ENCODE data around the gene CBFB. TPM values are rescaled to one million over a fixed set of nuclear protein-coding genes. Genes with fewer than 3 reads are reported as not detected.
"Not testable (repeated sequence)": the region's sequence is repeated elsewhere in the genome, so short reads cannot be mapped to it uniquely, and the experiment has no call there.

The CBFB gene
- total RNA-seq, 4 donors from 2014 or later = 26.0 to 59.3 (median 41.9) TPM

- DNase-seq = no peak
- peaks cover 0 to 17% (median 2%) of the 10 kb centered on the region in 3 donors for H3K4me1 ChIP-seq
- intact Hi-C loops (cut with DNase I) = no loop called here
- no peaks in the 10 kb centered on the region for H3K9me3 ChIP-seq
- H3K4me3 ChIP-seq = no peak overlapping the region
- H3K27me3 ChIP-seq = no peaks in the 10 kb centered on the region
- no peak overlapping the region for H3K27ac ChIP-seq
- WGBS, 2 donors = 71 to 96% methylated on average over 2 of the region's 2 CpGs
- peaks cover 0 to 60% (median 6%) of the 10 kb centered on the region in 3 donors for H3K36me3 ChIP-seq
- TF ChIP-seq, protein P1, sequence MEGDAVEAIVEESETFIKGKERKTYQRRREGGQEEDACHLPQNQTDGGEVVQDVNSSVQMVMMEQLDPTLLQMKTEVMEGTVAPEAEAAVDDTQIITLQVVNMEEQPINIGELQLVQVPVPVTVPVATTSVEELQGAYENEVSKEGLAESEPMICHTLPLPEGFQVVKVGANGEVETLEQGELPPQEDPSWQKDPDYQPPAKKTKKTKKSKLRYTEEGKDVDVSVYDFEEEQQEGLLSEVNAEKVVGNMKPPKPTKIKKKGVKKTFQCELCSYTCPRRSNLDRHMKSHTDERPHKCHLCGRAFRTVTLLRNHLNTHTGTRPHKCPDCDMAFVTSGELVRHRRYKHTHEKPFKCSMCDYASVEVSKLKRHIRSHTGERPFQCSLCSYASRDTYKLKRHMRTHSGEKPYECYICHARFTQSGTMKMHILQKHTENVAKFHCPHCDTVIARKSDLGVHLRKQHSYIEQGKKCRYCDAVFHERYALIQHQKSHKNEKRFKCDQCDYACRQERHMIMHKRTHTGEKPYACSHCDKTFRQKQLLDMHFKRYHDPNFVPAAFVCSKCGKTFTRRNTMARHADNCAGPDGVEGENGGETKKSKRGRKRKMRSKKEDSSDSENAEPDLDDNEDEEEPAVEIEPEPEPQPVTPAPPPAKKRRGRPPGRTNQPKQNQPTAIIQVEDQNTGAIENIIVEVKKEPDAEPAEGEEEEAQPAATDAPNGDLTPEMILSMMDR (IDR thresholded peaks at IDR 0.05) = no peak
- no peak for TF ChIP-seq POLR2A (IDR thresholded peaks at IDR 0.05)
Observed at GRCh38 chr16:67040906-67041305, 12.0 kb downstream of the CBFB start.

DNA sequence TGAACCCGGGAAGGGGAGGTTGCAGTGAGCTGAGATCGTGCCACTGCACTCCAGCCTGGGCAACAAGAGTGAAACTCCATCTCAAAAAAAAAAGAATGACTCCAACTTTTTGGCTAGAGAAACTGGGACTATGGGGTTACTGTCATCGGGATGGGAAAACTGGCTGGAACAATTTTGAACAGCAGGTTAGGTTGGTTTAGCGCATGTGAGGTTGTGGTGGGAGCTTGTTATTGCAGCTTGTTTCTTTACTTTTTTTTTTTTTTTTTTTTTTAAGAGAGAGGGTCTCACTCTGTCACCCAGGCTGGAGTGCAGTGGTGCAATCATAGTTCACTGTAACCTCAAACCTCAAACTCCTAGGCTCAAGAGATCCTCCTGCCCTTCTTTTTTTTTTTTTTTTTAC is 12.6 kb downstream of the CBFB start:
- intact Hi-C loops (cut with DNase I); H3K9me3 ChIP-seq; H3K4me3 ChIP-seq; DNase-seq; H3K27ac ChIP-seq; H3K27me3 ChIP-seq: not testable (repeated sequence)
- H3K4me1 ChIP-seq = peaks cover 0 to 11% (median under 1%) of the 10 kb centered on the region in 3 donors
- peaks cover 0 to 65% (median 6%) of the 10 kb centered on the region in 3 donors for H3K36me3 ChIP-seq
- 82 to 84% methylated on average over 4 of the region's 4 CpGs for WGBS, 2 donors

- WGBS, 2 donors = 83 to 100% methylated on average over 1 of the region's 1 CpG
- Histone ChIP-seq H3K4me1 (peaks cover 0 to 7% (median 0%) of the 10 kb centered on the region in 3 donors), H3K27ac (no peak overlapping the region), H3K4me3 (no peak overlapping the region), H3K27me3 (no peaks in the 10 kb centered on the region), H3K36me3 (peaks cover 0 to 67% (median 0%) of the 10 kb centered on the region in 3 donors), H3K9me3 (no peaks in the 10 kb centered on the region)
- TF ChIP-seq POLR2A (IDR thresholded peaks at IDR 0.05) = no peak
- TF ChIP-seq, protein P1 (IDR thresholded peaks at IDR 0.05) = no peak
- no peak for DNase-seq
- intact Hi-C loops (cut with DNase I) = no loop called here
Observed at GRCh38 chr16:67043420-67043819, 14.5 kb downstream of the CBFB start.

- peaks cover 0 to 10% (median 0%) of the 10 kb centered on the region in 3 donors for H3K4me1 ChIP-seq
- no peak overlapping the region for H3K4me3 ChIP-seq
- H3K27me3 ChIP-seq = no peaks in the 10 kb centered on the region
- H3K27ac ChIP-seq = no peak overlapping the region
- no peaks in the 10 kb centered on the region for H3K9me3 ChIP-seq
- TF ChIP-seq POLR2A (IDR thresholded peaks at IDR 0.05) = no peak
- TF ChIP-seq, protein P1 (IDR thresholded peaks at IDR 0.05) = no peak
- intact Hi-C loops (cut with DNase I) = no loop called here
- peaks cover 0 to 48% (median 0%) of the 10 kb centered on the region in 3 donors for H3K36me3 ChIP-seq
- 78 to 85% methylated on average over 2 of the region's 2 CpGs for WGBS, 2 donors
- no peak for DNase-seq
Observed at GRCh38 chr16:67050796-67051195, 21.8 kb downstream of the CBFB start.

DNA sequence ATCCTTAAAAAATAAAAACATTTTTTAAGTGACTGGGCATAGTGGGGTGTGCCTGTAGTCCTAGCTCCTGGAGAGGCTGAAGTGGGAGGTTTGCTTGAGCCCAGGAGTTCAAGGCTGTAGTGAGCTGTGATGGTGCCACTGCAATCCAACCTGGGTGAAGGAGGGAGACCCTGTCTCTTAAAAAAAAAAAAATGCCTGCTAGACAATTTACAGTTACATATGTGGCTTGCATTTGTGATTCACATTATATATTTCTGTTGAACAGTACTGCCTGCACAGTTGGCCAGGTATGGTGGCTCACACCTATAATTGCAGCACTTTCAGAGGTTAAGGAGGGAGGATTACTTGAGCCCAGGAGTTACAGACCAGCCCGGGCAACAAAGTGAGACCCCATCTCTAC is 23.4 kb downstream of the CBFB start:
- 91 to 92% methylated on average over 1 of the region's 1 CpG for WGBS, 2 donors
- DNase-seq = no peak
- intact Hi-C loops (cut with DNase I) = no loop called here
- Histone ChIP-seq H3K27ac (no peak overlapping the region), H3K27me3 (no peaks in the 10 kb centered on the region), H3K9me3 (no peaks in the 10 kb centered on the region), H3K36me3 (peaks cover 0 to 38% (median 0%) of the 10 kb centered on the region in 3 donors), H3K4me1 (peaks cover 0 to 26% (median 5%) of the 10 kb centered on the region in 3 donors), H3K4me3 (no peak overlapping the region)
- TF ChIP-seq POLR2A (IDR thresholded peaks at IDR 0.05) = no peak
- TF ChIP-seq, protein P1 (IDR thresholded peaks at IDR 0.05) = no peak
